Body of pancreas (tissue), 4 donors: ENCODE results near the gene TRIP11. TPM values are rescaled to one million over a fixed set of nuclear protein-coding genes. Genes with fewer than 3 reads are reported as not detected.

Experiments
- ATAC-seq: fragments of 150-250 bp; one replicate; pipeline ENCODE4 v1.9.1; 2016
- DNase-seq, 4 donors: peaks; one replicate each; pipeline ENCODE4 v3.0.0-alpha.2; 2019
- H3K27ac ChIP-seq, 4 donors: fragments of 200-600 bp; sonication (generic); 1 replicate in 3 of 4; 2 replicates in 1 of 4; pipeline versions ENCODE4 v1.5.1 to v1.6.1; 2016 to 2019; ENCODE audit warnings: mild to moderate bottlenecking in 1 of 4, mixed read lengths in 1 of 4, moderate library complexity in 1 of 4
- H3K27me3 ChIP-seq, 2 donors: fragments of 200-600 bp; sonication (generic); one replicate each; pipeline ENCODE4 v1.6.0; 2016; ENCODE audit warnings: mild to moderate bottlenecking in 1 of 2
- H3K36me3 ChIP-seq, 2 donors: fragments of 200-600 bp; sonication (generic); replicated peaks in 1 of 2; 2 replicates each; pipeline ENCODE4 v1.5.1; 2016; ENCODE audit warnings: low read depth in 2 of 2; ENCODE audit not compliant: insufficient read depth in 1 of 2
- H3K4me1 ChIP-seq: fragments of 200-600 bp; sonication (generic); one replicate; pipeline ENCODE4 v1.6.0; 2016
- H3K4me3 ChIP-seq, 2 donors: fragments of 200-600 bp; sonication (generic); 1 replicate in 1 of 2; 2 replicates in 1 of 2; pipeline ENCODE4 v1.5.1; 2016 to 2019
- H3K9me3 ChIP-seq, 3 donors: fragments of 200-600 bp; sonication (generic); 1 replicate in 2 of 3; 2 replicates in 1 of 3; pipeline ENCODE4 v1.5.1; 2016
- CTCF ChIP-seq, 7 experiments: fragments of 450-650 bp in 4 of 7; fragments of 200-600 bp in 3 of 7; sonication (generic) in 3 of 7; IDR thresholded peaks; one replicate each; pipeline ENCODE4 v1.5.1; 2016 to 2019; ENCODE audit warnings: antibody characterized with exemption in 7 of 7
- POLR2A ChIP-seq, 3 donors: fragments of 450-650 bp; IDR thresholded peaks; one replicate each; pipeline ENCODE4 v1.6.1; 2016; ENCODE audit warnings: antibody characterized with exemption in 3 of 3, mild to moderate bottlenecking in 2 of 3
- WGBS, 2 donors: methylation state at CpG; one replicate each; pipeline ENCODE4 v1.1.5; 2017; 5-methylcytosine and 5-hydroxymethylcytosine counted together
- intact Hi-C: fragments of 100-400 bp; cut with DNase I; formaldehyde crosslinking; loops from one replicate; pipeline ENCODE4 v1.15.1; 2023
- total RNA-seq, 2 donors: library from RNA; depleted of rRNA; stranded (reverse); fragments of >200 nt; gene quantifications; one replicate each; pipeline ENCODE4 v1.1.0, GENCODE V29; 2016

Gene TRIP11
- total RNA-seq, 2 donors from 2014 or later, result 25.2 to 33.6 TPM

GRCh38 chr14:92039063-92039718 is 668 bp downstream of the TRIP11 start:
- WGBS, 2 donors, result 0% methylated on average over 22 of the region's 22 CpGs

GRCh38 chr14:92037989-92038388 is 1.9 kb downstream of the TRIP11 start:
- H3K27me3 ChIP-seq, result no peaks in the 10 kb centered on the region
- H3K27ac ChIP-seq, result peak overlapping the region; percentile 26 to 96 (median 68)
- TF ChIP-seq CTCF (IDR thresholded peaks at IDR 0.05) (no peak), POLR2A (IDR thresholded peaks at IDR 0.05) (no peak)
- peak overlapping the region in 1 of 2 donors; percentile 55 for H3K4me3 ChIP-seq
- no peaks in the 10 kb centered on the region for H3K9me3 ChIP-seq
- no peaks in the 10 kb centered on the region for H3K36me3 ChIP-seq
- DNase-seq (no peak), ATAC-seq (no peak)
- 12% methylated on average over 3 of the region's 3 CpGs for WGBS, 2 donors
- peaks cover 61% of the 10 kb centered on the region for H3K4me1 ChIP-seq
- intact Hi-C loops, result no loop called here

More at GRCh38 chr14:92039063-92039718, 668 bp downstream of the TRIP11 start:
- ATAC-seq (peak; percentile 34), DNase-seq (peak in 3 of 4 donors; percentile 52 to 68 (median 54))
- Histone ChIP-seq H3K27ac (peak overlapping the region; percentile 85 to 96 (median 93)), H3K36me3 (no peaks in the 10 kb centered on the region), H3K27me3 (no peaks in the 10 kb centered on the region), H3K4me1 (peaks cover 49% of the 10 kb centered on the region), H3K9me3 (no peaks in the 10 kb centered on the region), H3K4me3 (peak overlapping the region; percentile 33 to 55)
- no peak for TF ChIP-seq POLR2A (IDR thresholded peaks at IDR 0.05)
- intact Hi-C loops, result no loop called here

- WGBS, 2 donors, result 7 to 19% methylated on average over 1 of the region's 1 CpG
- intact Hi-C loops, result no loop called here
These were observed 4.0 kb downstream of the TRIP11 start for GRCh38 chr14:92035890-92036289.

GRCh38 chr14:92033906-92034687 is 5.8 kb downstream of the TRIP11 start:
- no peaks in the 10 kb centered on the region for H3K27me3 ChIP-seq
- peaks cover 56% of the 10 kb centered on the region for H3K4me1 ChIP-seq
- no peak overlapping the region for H3K4me3 ChIP-seq
- intact Hi-C loops, result no loop called here
- peak overlapping the region; percentile 59 to 96 (median 84) for H3K27ac ChIP-seq
- peak; percentile 26 to 60 (median 45) for DNase-seq
- no peaks in the 10 kb centered on the region for H3K9me3 ChIP-seq
- ATAC-seq, result peak; percentile 87
- peak in 2 of 3 donors; percentile 56 for TF ChIP-seq POLR2A (IDR thresholded peaks at IDR 0.05)
- no peak for TF ChIP-seq CTCF (IDR thresholded peaks at IDR 0.05)
- H3K36me3 ChIP-seq, result peaks cover 3 to 5% of the 10 kb centered on the region in 2 donors
- WGBS, 2 donors, result 15 to 30% methylated on average over 11 of the region's 11 CpGs

More at GRCh38 chr14:92035890-92036289, 4.0 kb downstream of the TRIP11 start:
- no peak for TF ChIP-seq CTCF (IDR thresholded peaks at IDR 0.05)
- DNase-seq, result no peak
- Histone ChIP-seq H3K36me3 (peaks cover 0 to 3% of the 10 kb centered on the region in 2 donors), H3K27me3 (no peaks in the 10 kb centered on the region), H3K4me3 (no peak overlapping the region), H3K9me3 (no peaks in the 10 kb centered on the region), H3K27ac (peak overlapping the region; percentile 13 to 96 (median 67)), H3K4me1 (peaks cover 59% of the 10 kb centered on the region)
- no peak for ATAC-seq

- peaks cover 3 to 5% of the 10 kb centered on the region in 2 donors for H3K36me3 ChIP-seq
- H3K27me3 ChIP-seq, result no peaks in the 10 kb centered on the region
- ATAC-seq (no peak), DNase-seq (no peak)
- H3K4me1 ChIP-seq, result peaks cover 56% of the 10 kb centered on the region
- WGBS, 2 donors, result 38 to 42% methylated on average over 1 of the region's 1 CpG
- H3K27ac ChIP-seq, result peak overlapping the region; percentile 59 to 96 (median 84)
- H3K9me3 ChIP-seq, result no peaks in the 10 kb centered on the region
- intact Hi-C loops, result no loop called here
- no peak overlapping the region for H3K4me3 ChIP-seq
- TF ChIP-seq CTCF (IDR thresholded peaks at IDR 0.05), result no peak
- no peak for TF ChIP-seq POLR2A (IDR thresholded peaks at IDR 0.05)
These were observed 6.4 kb downstream of the TRIP11 start for GRCh38 chr14:92033433-92033832.
